Measurements from ENCODE around the gene STARD5.

DNA sequence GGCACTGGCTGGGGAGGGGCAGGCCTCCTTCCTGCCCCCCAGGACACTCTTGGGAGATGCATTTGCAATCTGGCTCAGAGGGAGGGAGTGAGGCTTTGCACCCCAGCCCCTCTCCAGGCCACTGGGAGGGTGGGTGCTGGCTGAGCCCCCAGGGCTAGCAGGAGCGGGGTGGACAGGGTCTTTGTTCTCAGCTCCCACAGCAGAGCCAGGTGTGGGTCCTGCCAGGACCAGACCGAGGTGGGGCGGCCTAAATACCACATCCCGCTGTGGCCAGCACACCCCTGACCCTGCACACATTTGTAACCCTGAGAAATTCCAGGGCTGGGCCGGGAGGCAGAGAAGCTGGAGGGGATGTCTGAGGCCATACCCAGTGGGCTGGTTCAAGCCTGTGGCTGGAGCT is 41.0 kb downstream of the STARD5 start:
- TF ChIP-seq, protein P1, sequence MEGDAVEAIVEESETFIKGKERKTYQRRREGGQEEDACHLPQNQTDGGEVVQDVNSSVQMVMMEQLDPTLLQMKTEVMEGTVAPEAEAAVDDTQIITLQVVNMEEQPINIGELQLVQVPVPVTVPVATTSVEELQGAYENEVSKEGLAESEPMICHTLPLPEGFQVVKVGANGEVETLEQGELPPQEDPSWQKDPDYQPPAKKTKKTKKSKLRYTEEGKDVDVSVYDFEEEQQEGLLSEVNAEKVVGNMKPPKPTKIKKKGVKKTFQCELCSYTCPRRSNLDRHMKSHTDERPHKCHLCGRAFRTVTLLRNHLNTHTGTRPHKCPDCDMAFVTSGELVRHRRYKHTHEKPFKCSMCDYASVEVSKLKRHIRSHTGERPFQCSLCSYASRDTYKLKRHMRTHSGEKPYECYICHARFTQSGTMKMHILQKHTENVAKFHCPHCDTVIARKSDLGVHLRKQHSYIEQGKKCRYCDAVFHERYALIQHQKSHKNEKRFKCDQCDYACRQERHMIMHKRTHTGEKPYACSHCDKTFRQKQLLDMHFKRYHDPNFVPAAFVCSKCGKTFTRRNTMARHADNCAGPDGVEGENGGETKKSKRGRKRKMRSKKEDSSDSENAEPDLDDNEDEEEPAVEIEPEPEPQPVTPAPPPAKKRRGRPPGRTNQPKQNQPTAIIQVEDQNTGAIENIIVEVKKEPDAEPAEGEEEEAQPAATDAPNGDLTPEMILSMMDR (conservative IDR thresholded peaks at IDR 0.05) = no peak
- TF ChIP-seq EZH2 (IDR thresholded peaks at IDR 0.05; ENCODE audit: low read depth) = no peak

All from PC-9 (cell line).